HL-60 (cell line): ENCODE data around the gene SH3TC2.
A peak's percentile ranks its signal among the peaks of the same experiment; 100 is the strongest.

Experiments
- DNase-seq, 2 experiments: peaks; one replicate each; pipeline ENCODE4 v3.0.0-alpha.2; 2010 to 2020; ENCODE audit warnings: low read depth in 1 of 2, low spot score in 1 of 2
- H3K27ac ChIP-seq: fragments of 250-450 bp; sonication (Bioruptor Pico); replicated peaks from 2 replicates; pipeline ENCODE4 v1.5.1; 2020; ENCODE audit warnings: mild to moderate bottlenecking, moderate library complexity
- H3K27me3 ChIP-seq: fragments of 250-450 bp; sonication (Bioruptor Pico); 2 replicates; pipeline ENCODE4 v1.5.1; 2021; ENCODE audit warnings: mild to moderate bottlenecking, moderate library complexity; ENCODE audit not compliant: insufficient read depth, poor library complexity, severe bottlenecking
- H3K4me3 ChIP-seq: replicated peaks from 2 replicates; pipeline ENCODE4 v1.5.1; 2011; ENCODE audit warnings: mild to moderate bottlenecking, control low read depth, low read length; ENCODE audit not compliant: insufficient read depth
- CTCF ChIP-seq: IDR thresholded peaks from one replicate; pipeline ENCODE4 v1.5.1; 2011; ENCODE audit warnings: low read length, control low read depth, inconsistent platforms; ENCODE audit not compliant: insufficient read depth
- GABPA ChIP-seq: IDR thresholded peaks from 2 replicates; pipeline ENCODE4 v1.6.1; 2012; ENCODE audit warnings: low read depth
- POLR2AphosphoS5 ChIP-seq: IDR thresholded peaks from 2 replicates; pipeline ENCODE4 v1.6.1; 2012; ENCODE audit warnings: low read depth
- REST ChIP-seq: IDR thresholded peaks from 2 replicates; pipeline ENCODE4 v1.6.1; 2012; ENCODE audit warnings: low read depth; ENCODE audit not compliant: insufficient replicate concordance
- SPI1 ChIP-seq: IDR thresholded peaks from 2 replicates; pipeline ENCODE4 v1.6.1; 2012; ENCODE audit warnings: low read depth, mild to moderate bottlenecking, borderline replicate concordance

SH3TC2 gene

GRCh38 chr5:149060325-149060724 is 2.5 kb downstream of the SH3TC2 start:
- no peak overlapping the region for H3K27ac ChIP-seq
- H3K4me3 ChIP-seq = no peak overlapping the region
- no peaks in the 10 kb centered on the region for H3K27me3 ChIP-seq
- DNase-seq = no peak
- TF ChIP-seq REST = peak; percentile 74
- TF ChIP-seq SPI1 = peak; percentile 31; the same call in 1 of the 2 replicates
- no peak for TF ChIP-seq GABPA

GRCh38 chr5:149056616-149057165 is 6.2 kb downstream of the SH3TC2 start:
- Histone ChIP-seq H3K27me3 (no peaks in the 10 kb centered on the region), H3K4me3 (no peak overlapping the region), H3K27ac (no peak overlapping the region)
- no peak for DNase-seq
- TF ChIP-seq GABPA (no peak), SPI1 (no peak), CTCF (no peak), REST (no peak), POLR2AphosphoS5 (no peak)

GRCh38 chr5:149054416-149054815 is 8.4 kb downstream of the SH3TC2 start:
- Histone ChIP-seq H3K4me3 (no peak overlapping the region), H3K27ac (no peak overlapping the region), H3K27me3 (no peaks in the 10 kb centered on the region)
- TF ChIP-seq GABPA = no peak
- no peak for TF ChIP-seq POLR2AphosphoS5
- no peak for TF ChIP-seq SPI1
- TF ChIP-seq REST = no peak
- TF ChIP-seq CTCF = no peak
- DNase-seq = no peak
